CD4-positive, alpha-beta T cell treated with Interleukin-15 for 1 hour (primary cell): Measurements from ENCODE around the gene SSX2IP.

Source experiments
- DNase-seq: peaks from one replicate; pipeline ENCODE4 v3.0.0-alpha.2; 2020

The SSX2IP gene

GRCh38 chr1:84709131-84709530, 18.9 kb upstream of the SSX2IP start:
- DNase-seq, result no peak

GRCh38 chr1:84708031-84708430, 17.8 kb upstream of the SSX2IP start:
- DNase-seq, result no peak

GRCh38 chr1:84705513-84705912, 15.3 kb upstream of the SSX2IP start:
- DNase-seq, result no peak

GRCh38 chr1:84704872-84705417, 14.7 kb upstream of the SSX2IP start:
- DNase-seq, result no peak

- no peak for DNase-seq
Observed at GRCh38 chr1:84703431-84703830, 13.2 kb upstream of the SSX2IP start.

- DNase-seq, result no peak
Observed at GRCh38 chr1:84702143-84702542, 11.9 kb upstream of the SSX2IP start.

- DNase-seq, result no peak
Observed at GRCh38 chr1:84701376-84701775, 11.1 kb upstream of the SSX2IP start.

DNA sequence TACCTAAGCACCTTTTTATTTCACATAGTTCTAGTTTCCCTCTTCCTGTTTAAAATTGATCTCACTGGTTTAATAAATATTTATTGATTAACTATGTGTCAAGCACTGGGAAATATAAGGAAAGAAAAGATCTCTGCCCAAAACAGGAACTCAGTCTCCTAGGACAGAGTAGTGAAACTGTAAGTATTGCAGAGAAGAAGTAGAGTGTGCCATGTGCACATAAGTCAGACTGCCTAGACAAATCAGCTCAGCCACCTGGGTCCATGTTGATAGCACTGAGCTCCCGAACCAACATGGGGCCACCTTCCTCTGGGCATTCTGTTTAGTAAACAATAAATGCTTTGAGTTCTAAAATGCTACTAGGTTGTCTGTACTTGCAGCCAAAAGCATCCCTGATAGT, 9.8 kb upstream of the SSX2IP start:
- no peak for DNase-seq

- DNase-seq, result no peak
Observed at GRCh38 chr1:84698151-84699110, 8.2 kb upstream of the SSX2IP start.

GRCh38 chr1:84693785-84694184, 3.5 kb upstream of the SSX2IP start:
- DNase-seq, result no peak

DNA sequence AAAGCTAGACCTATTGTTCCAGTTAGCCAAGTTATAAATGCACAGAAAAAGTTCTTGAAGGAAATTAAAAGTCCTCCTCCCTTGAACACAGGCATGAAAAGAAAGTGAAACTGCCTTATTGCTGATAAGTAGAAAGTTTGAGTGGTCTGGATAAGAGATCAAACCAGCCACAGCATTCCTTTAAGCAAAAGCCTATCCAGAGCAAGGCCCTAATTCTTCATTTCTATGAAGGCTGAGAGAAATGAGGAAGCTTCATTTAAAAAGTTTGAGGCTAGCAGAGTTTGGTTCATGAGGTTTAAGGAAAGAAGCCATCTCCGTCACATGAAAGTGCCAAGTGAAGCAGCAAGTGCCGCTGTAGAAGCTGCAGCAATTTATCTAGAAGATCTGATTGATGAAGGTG, 2.7 kb upstream of the SSX2IP start:
- no peak for DNase-seq

- no peak for DNase-seq
Observed at GRCh38 chr1:84692391-84692790, 2.1 kb upstream of the SSX2IP start.

- no peak for DNase-seq
Observed at GRCh38 chr1:84691122-84691783, 992 bp upstream of the SSX2IP start.

GRCh38 chr1:84689514-84690396, 506 bp downstream of the SSX2IP start:
- no peak for DNase-seq

- DNase-seq, result no peak
Observed at GRCh38 chr1:84688463-84689061, 1.7 kb downstream of the SSX2IP start.

DNA sequence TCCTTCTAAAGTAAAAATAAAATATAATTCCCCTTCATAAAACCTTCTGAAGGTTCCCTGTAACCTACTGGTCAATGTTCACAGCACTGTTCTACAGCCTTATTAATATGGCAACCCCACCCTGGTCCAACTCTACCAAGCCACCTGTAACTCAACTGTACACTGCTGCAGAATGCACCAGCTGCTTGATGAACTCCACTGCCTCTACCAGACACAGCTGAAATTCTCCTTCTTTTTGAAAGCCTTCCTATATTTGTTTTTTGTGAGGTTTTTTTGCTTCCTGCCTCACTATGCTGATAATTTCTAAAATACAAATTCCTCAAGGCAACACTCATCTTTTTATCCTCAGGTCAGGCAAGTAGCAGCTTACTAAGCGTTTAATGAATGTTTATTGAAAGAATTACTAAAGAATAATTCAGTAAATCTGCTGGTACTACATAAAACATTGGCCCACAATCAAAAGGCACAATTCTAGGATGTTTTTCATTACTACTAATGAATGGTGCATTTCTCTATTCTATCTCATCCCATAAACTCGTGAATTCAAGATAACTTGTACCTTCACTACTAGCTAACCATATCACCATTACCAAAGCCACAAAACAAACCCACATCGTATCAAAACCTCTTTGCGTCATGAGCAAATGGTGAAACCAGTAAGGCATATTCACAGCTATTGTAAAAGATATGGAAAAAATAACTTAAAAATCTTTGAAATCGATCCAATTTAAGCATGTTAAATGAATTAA, 2.4 kb downstream of the SSX2IP start:
- DNase-seq, result no peak

GRCh38 chr1:84686223-84686622, 4.0 kb downstream of the SSX2IP start:
- DNase-seq, result no peak

- DNase-seq, result no peak
Observed at GRCh38 chr1:84683508-84683907, 6.8 kb downstream of the SSX2IP start.

- DNase-seq, result no peak
Observed at GRCh38 chr1:84682047-84682446, 8.2 kb downstream of the SSX2IP start.

GRCh38 chr1:84677415-84678099, 12.7 kb downstream of the SSX2IP start:
- DNase-seq, result no peak

- DNase-seq, result no peak
Observed at GRCh38 chr1:84675631-84676030, 14.6 kb downstream of the SSX2IP start.
